ENCODE measurements around the gene SETD2.
"Not testable (repeated sequence)": the region's sequence is repeated elsewhere in the genome, so short reads cannot be mapped to it uniquely, and the experiment has no call there.

The SETD2 gene

GRCh38 chr3:47097864-47098263 lies 66.0 kb downstream of the SETD2 start:
- Mint-ChIP-seq H3K27ac (peak overlapping the region; percentile 29), H3K4me3 (no peak overlapping the region), H3K36me3 (ENCODE audit: low read depth) (peaks cover 82% of the 10 kb centered on the region)

GRCh38 chr3:47096959-47097358 lies 67.0 kb downstream of the SETD2 start:
- H3K4me3 Mint-ChIP-seq = no peak overlapping the region
- peaks cover 5% of the 10 kb centered on the region for H3K4me1 Mint-ChIP-seq (ENCODE audit: low read depth)
- no peaks in the 10 kb centered on the region for H3K9me3 Mint-ChIP-seq
- H3K36me3 Mint-ChIP-seq (ENCODE audit: low read depth) = peaks cover 76% of the 10 kb centered on the region
- H3K27ac Mint-ChIP-seq = peak overlapping the region; percentile 44
- no peak for DNase-seq
- no peaks in the 10 kb centered on the region for H3K27me3 Mint-ChIP-seq

More at GRCh38 chr3:47097864-47098263, 66.0 kb downstream of the SETD2 start:
- no peak for DNase-seq
- H3K4me1 Mint-ChIP-seq (ENCODE audit: low read depth) = peaks cover 5% of the 10 kb centered on the region
- no peaks in the 10 kb centered on the region for H3K9me3 Mint-ChIP-seq
- H3K27me3 Mint-ChIP-seq = no peaks in the 10 kb centered on the region

DNA sequence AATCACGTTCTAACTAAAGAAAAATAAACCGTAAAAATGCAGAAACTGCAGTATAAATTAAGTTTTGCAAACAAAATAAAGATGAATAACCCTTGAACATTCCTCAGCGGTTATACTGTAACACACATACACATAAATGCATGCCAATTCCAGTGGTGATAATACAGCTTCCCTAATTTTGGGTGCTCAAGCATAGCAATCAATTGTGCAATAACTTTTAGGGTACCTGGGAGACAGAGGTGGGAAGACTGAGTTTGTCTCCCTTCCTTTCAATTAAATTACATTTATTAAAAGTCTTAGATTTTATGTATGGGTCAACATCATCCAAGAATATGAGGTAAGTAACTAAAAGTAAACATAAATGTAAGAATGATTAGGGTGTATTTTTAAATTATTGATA lies 71.8 kb downstream of the SETD2 start:
- Mint-ChIP-seq H3K27ac (no peak overlapping the region), H3K27me3 (no peaks in the 10 kb centered on the region), H3K4me3 (no peak overlapping the region), H3K9me3 (no peaks in the 10 kb centered on the region), H3K4me1 (ENCODE audit: low read depth) (peaks cover 10% of the 10 kb centered on the region), H3K36me3 (ENCODE audit: low read depth) (peaks cover 71% of the 10 kb centered on the region)
- DNase-seq = no peak

- H3K36me3 Mint-ChIP-seq (ENCODE audit: low read depth) = peaks cover 70% of the 10 kb centered on the region
- no peaks in the 10 kb centered on the region for H3K27me3 Mint-ChIP-seq
- no peaks in the 10 kb centered on the region for H3K9me3 Mint-ChIP-seq
- DNase-seq = no peak
- H3K27ac Mint-ChIP-seq = peak overlapping the region; percentile 48
- H3K4me3 Mint-ChIP-seq = no peak overlapping the region
- peaks cover 8% of the 10 kb centered on the region for H3K4me1 Mint-ChIP-seq (ENCODE audit: low read depth)
Measured at GRCh38 chr3:47089630-47090029, 74.3 kb downstream of the SETD2 start.

DNA sequence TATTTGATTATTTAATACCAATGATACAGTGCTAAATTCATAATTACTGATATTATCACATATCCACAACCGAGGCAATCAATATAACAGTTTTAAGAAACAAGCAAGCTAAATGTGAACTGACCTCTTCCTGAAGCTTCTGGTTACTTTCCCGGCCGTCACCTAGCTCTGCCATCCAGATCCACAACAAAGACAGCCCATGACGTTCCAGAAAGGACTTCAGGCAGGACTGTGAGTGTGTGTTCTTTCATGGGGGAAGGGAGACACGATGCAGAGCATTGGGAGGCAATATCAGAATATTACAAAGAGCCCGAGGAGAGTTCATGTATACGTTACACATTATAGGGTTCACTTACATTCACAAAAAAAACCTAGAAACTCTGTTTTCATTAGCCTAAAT lies 77.8 kb downstream of the SETD2 start:
- Mint-ChIP-seq H3K27me3 (no peaks in the 10 kb centered on the region), H3K36me3 (ENCODE audit: low read depth) (peaks cover 84% of the 10 kb centered on the region), H3K4me1 (ENCODE audit: low read depth) (peaks cover 20% of the 10 kb centered on the region), H3K27ac (no peak overlapping the region), H3K4me3 (no peak overlapping the region), H3K9me3 (no peaks in the 10 kb centered on the region)
- no peak for DNase-seq

DNA sequence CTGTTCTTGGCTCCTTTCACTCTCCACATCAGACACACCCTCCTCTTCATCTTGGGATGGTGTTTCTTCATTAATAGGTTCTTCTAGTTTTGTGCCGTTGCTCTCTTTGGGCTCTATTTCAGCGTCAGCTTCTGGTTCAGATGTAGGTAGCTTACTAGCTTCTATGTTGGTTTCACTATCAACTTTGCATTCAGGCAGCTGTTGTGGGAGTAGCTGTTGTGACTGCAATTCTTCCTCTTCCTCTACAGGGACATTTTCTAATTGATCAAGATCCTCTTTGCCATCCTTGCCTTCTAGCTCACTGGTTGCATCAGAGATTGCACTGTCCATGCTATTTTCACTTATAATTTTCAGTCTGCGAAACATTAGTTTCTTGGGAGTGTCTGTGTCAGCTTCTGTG lies 80.1 kb downstream of the SETD2 start:
- no peak for DNase-seq
- H3K36me3 Mint-ChIP-seq (ENCODE audit: low read depth) = peaks cover 91% of the 10 kb centered on the region
- no peaks in the 10 kb centered on the region for H3K27me3 Mint-ChIP-seq
- no peaks in the 10 kb centered on the region for H3K9me3 Mint-ChIP-seq
- H3K4me1 Mint-ChIP-seq (ENCODE audit: low read depth) = peaks cover 22% of the 10 kb centered on the region
- peak overlapping the region; percentile 16 for H3K27ac Mint-ChIP-seq
- H3K4me3 Mint-ChIP-seq = no peak overlapping the region

- Mint-ChIP-seq H3K27ac (peak overlapping the region; percentile 8), H3K27me3 (no peaks in the 10 kb centered on the region), H3K36me3 (ENCODE audit: low read depth) (peaks cover 94% of the 10 kb centered on the region), H3K4me1 (ENCODE audit: low read depth) (peaks cover 23% of the 10 kb centered on the region), H3K9me3 (no peaks in the 10 kb centered on the region), H3K4me3 (no peak overlapping the region)
- no peak for DNase-seq
Measured at GRCh38 chr3:47082519-47082918, 81.4 kb downstream of the SETD2 start.

DNA sequence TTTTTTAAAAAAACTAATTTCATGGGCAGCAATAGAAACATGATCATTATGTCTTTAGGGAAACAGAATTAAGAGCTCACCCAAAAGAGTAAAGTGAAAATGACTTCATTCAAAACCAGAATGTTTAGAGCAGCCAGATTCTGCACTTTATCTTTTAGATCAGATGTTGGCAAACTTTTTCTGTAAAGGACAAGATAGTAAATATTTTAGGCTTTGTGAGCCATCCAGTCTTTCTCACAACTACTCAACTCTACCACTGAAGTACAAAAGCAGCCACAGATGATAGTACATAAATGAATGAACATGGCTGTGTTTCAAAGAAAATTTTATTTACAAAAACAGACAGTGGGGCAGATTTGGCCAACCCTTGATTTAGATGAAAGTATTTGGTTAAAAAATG lies 84.5 kb downstream of the SETD2 start:
- H3K27ac Mint-ChIP-seq = peak overlapping the region; percentile 12
- no peak for DNase-seq
- no peaks in the 10 kb centered on the region for H3K27me3 Mint-ChIP-seq
- peaks cover 91% of the 10 kb centered on the region for H3K36me3 Mint-ChIP-seq (ENCODE audit: low read depth)
- H3K4me3 Mint-ChIP-seq = no peak overlapping the region
- H3K9me3 Mint-ChIP-seq = no peaks in the 10 kb centered on the region
- peaks cover 31% of the 10 kb centered on the region for H3K4me1 Mint-ChIP-seq (ENCODE audit: low read depth)

- Mint-ChIP-seq H3K27ac (no peak overlapping the region), H3K36me3 (ENCODE audit: low read depth) (peaks cover 81% of the 10 kb centered on the region), H3K27me3 (no peaks in the 10 kb centered on the region)
Measured at GRCh38 chr3:47073685-47074084, 90.2 kb downstream of the SETD2 start.

GRCh38 chr3:47070770-47071169 lies 93.1 kb downstream of the SETD2 start:
- peaks cover 17% of the 10 kb centered on the region for H3K4me1 Mint-ChIP-seq (ENCODE audit: low read depth)
- H3K27ac Mint-ChIP-seq = no peak overlapping the region
- no peaks in the 10 kb centered on the region for H3K9me3 Mint-ChIP-seq
- H3K27me3 Mint-ChIP-seq = no peaks in the 10 kb centered on the region
- no peak overlapping the region for H3K4me3 Mint-ChIP-seq
- no peak for DNase-seq
- H3K36me3 Mint-ChIP-seq (ENCODE audit: low read depth) = peaks cover 74% of the 10 kb centered on the region

More at GRCh38 chr3:47073685-47074084, 90.2 kb downstream of the SETD2 start:
- no peaks in the 10 kb centered on the region for H3K9me3 Mint-ChIP-seq
- no peak for DNase-seq
- no peak overlapping the region for H3K4me3 Mint-ChIP-seq
- H3K4me1 Mint-ChIP-seq (ENCODE audit: low read depth) = peaks cover 19% of the 10 kb centered on the region

DNA sequence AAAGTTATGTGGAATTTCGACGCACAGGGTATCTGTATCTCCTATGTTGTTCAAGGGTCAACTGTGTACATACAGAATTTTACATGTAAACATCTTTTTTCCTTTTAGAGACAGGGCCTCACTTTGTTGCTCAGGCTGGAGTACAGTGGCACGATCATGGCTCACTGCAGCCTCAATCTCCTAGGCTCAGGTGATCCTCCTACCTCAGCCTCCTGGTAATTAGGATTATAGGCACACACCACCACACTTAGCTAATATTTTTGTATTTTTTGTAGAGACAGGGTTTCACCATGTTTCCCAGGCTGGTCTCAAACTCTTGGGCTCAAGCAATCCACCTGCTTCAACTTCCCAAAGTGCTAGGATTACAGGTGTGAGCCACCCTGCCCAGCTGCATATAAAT lies 97.7 kb downstream of the SETD2 start:
- not testable (repeated sequence) for H3K27ac Mint-ChIP-seq, H3K9me3 Mint-ChIP-seq, H3K4me3 Mint-ChIP-seq, H3K27me3 Mint-ChIP-seq, DNase-seq
- H3K36me3 Mint-ChIP-seq (ENCODE audit: low read depth) = peaks cover 77% of the 10 kb centered on the region
- peaks cover 14% of the 10 kb centered on the region for H3K4me1 Mint-ChIP-seq (ENCODE audit: low read depth)

DNA sequence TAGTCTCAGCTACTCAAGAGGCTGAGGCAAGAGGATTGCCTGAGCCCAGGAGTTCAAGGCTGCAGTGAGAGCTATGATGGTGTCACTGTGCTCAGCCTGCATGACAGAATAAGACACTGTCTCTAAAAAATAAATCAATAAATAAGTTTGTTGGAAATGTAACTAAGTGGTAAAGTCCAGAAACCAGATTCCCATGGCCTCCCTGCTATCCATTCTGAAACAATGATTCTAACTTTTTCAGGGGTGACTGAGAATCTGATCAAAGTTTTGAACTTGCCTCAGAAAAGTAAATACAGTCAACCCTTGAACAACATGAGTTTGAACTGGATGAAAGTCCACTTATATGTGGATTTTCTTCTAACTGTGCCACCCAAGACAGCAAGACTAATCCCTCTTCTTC lies 98.2 kb downstream of the SETD2 start:
- H3K4me1 Mint-ChIP-seq (ENCODE audit: low read depth) = peaks cover 16% of the 10 kb centered on the region
- H3K36me3 Mint-ChIP-seq (ENCODE audit: low read depth) = peaks cover 76% of the 10 kb centered on the region
- no peaks in the 10 kb centered on the region for H3K27me3 Mint-ChIP-seq
- DNase-seq = no peak
- H3K27ac Mint-ChIP-seq = no peak overlapping the region
- H3K9me3 Mint-ChIP-seq = no peaks in the 10 kb centered on the region
- no peak overlapping the region for H3K4me3 Mint-ChIP-seq

DNA sequence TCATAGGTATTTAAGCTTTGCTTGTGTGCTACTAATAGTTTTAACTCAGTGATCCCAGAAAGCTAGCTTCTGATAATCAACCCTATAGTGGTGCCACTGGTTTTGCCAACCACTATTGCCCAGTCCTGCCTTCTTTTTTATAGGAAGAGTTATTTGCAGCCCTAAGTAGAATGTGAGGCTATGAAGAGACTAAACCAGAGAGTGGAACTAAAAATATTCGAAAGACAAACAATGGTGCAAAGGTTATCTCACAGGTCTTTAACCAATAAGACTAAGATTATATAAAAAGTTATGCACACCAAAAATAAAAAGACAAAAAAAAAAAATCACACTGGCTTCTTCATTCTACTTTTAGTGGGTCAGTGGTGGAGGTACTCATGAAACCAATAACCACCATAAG lies 98.9 kb downstream of the SETD2 start:
- DNase-seq = no peak
- Mint-ChIP-seq H3K9me3 (no peaks in the 10 kb centered on the region), H3K36me3 (ENCODE audit: low read depth) (peaks cover 77% of the 10 kb centered on the region), H3K4me3 (no peak overlapping the region), H3K27me3 (no peaks in the 10 kb centered on the region), H3K4me1 (ENCODE audit: low read depth) (peaks cover 19% of the 10 kb centered on the region), H3K27ac (no peak overlapping the region)

GRCh38 chr3:47057212-47057671 lies 106.7 kb downstream of the SETD2 start:
- Mint-ChIP-seq H3K27me3 (no peaks in the 10 kb centered on the region), H3K36me3 (ENCODE audit: low read depth) (peaks cover 76% of the 10 kb centered on the region), H3K9me3 (no peaks in the 10 kb centered on the region), H3K4me1 (ENCODE audit: low read depth) (peaks cover 50% of the 10 kb centered on the region), H3K27ac (peak overlapping the region; percentile 77), H3K4me3 (no peak overlapping the region)
- DNase-seq = peak; percentile 49

DNA sequence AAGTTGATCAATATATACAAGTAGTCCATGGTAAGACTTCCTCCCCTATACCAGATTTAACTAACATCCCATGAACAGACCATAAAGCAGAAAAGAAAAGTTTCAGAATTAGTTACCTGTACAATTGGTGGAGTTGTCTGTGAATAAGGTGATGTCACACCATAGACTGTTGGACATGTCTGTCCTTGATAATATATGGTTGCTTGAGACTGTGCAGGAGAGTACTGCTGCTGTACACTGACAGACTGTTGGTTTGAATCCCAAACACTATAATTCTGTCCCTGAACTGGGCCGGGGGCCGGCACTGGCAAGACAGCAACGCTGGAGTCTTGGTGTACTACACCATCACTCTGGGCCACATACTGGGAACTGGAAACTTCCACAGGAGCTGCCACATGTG lies 107.2 kb downstream of the SETD2 start:
- no peaks in the 10 kb centered on the region for H3K9me3 Mint-ChIP-seq
- peaks cover 50% of the 10 kb centered on the region for H3K4me1 Mint-ChIP-seq (ENCODE audit: low read depth)
- peak overlapping the region; percentile 77 for H3K27ac Mint-ChIP-seq
- peaks cover 76% of the 10 kb centered on the region for H3K36me3 Mint-ChIP-seq (ENCODE audit: low read depth)
- H3K27me3 Mint-ChIP-seq = no peaks in the 10 kb centered on the region
- DNase-seq = no peak
- no peak overlapping the region for H3K4me3 Mint-ChIP-seq

GRCh38 chr3:47054412-47054811 lies 109.5 kb downstream of the SETD2 start:
- H3K4me3 Mint-ChIP-seq = no peak overlapping the region
- H3K4me1 Mint-ChIP-seq (ENCODE audit: low read depth) = peaks cover 47% of the 10 kb centered on the region
- H3K27ac Mint-ChIP-seq = no peak overlapping the region
- H3K36me3 Mint-ChIP-seq (ENCODE audit: low read depth) = peaks cover 67% of the 10 kb centered on the region
- no peaks in the 10 kb centered on the region for H3K27me3 Mint-ChIP-seq
- DNase-seq = no peak
- no peaks in the 10 kb centered on the region for H3K9me3 Mint-ChIP-seq

Measured in activated T-cell treated with anti-CD3 and anti-CD28 coated beads, Interleukin-2, amount 50 U/mL, for 24 hours (primary cell).